DLD1 (cell line): ENCODE data around the gene CD200R1L.

ENCODE experiments used
- in situ Hi-C: cut with HindIII; loops from 2 replicates; pipeline ENCODE4 v1.10.0; 2017; ENCODE audit warnings: low sequenced_read_pairs

Gene CD200R1L

DNA sequence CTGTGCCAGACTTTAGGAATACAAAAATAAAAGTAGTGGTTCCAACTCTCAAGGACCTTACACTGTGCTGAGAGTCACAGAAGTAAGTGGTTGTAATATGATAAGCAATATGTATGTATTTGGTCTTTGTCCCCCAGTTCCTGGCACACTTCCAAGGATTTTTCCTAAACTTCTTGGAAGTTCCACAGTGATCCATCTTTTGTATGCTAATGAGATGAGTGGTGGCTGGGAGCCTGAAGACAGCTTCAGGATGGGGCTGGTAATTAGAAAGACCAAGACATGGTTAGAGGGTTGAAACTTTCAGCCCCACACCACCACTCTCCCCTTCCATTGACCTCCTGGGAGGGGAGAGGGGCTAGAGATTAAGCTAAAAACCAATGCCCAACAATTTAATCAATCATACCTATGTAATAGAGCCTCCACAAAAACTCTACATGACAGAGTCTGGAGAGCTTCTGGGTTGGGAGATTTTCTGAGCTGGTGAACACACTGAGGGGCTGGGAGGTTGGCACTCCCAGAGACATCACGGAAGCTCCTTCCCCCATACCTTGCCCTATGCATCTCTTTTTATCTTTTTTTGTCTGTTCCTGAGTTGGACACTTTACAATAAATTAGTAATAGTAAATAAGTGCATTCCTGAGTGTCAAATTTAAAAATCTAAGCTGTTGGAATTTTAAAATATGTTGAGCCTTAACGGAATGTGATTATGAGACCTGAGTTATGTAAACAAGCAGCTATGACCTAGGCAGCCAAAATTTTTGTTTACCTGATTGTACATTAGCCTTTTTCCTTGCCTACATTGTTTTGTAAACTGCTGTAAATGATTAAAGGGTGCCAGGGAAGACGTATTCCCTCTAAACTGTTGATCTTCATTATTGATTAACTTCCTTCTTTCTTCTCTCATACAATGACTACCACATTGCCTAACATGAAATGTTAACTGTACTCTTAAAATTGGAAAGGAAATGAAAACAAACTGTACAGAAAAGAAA lies 24.3 kb downstream of the CD200R1L start:
- in situ Hi-C loops = no loop called here

DNA sequence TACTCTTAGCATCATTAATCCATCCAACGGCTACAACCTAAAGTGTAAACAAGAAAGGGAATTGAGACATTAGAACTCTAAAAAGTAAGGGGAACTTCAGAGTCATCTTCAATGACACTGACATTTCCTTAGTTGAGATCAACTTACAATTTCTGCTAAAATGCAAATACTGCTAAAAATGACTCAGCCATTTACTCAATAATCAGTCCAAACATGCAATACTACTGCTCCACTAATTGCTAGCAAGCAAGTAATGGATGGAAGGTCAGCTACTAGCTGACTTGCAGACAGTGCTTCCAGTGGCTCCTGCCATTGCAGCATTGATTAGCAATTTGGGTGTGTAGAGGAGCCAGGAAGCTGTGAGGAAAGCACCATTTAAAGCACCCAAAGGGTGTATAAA lies 28.4 kb downstream of the CD200R1L start:
- in situ Hi-C loops = no loop called here

DNA sequence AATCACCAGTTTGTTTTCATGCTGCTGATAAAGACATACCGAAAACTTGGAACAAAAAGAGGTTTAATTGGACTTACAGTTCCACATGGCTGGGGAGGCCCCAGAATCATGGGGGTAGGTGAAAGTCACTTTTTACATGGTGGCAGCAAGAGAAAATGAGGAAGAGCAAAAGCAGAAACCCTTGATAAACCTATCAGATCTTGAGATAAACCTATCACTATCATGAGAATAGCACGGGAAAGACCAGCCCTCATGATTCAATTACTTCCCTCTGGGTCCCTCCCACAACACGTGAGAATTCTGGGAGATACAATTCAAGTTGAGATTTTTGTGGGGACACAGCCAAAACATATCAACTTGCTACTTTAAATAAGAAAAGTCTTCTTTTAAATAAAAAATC lies 28.9 kb downstream of the CD200R1L start:
- in situ Hi-C loops = no loop called here

DNA sequence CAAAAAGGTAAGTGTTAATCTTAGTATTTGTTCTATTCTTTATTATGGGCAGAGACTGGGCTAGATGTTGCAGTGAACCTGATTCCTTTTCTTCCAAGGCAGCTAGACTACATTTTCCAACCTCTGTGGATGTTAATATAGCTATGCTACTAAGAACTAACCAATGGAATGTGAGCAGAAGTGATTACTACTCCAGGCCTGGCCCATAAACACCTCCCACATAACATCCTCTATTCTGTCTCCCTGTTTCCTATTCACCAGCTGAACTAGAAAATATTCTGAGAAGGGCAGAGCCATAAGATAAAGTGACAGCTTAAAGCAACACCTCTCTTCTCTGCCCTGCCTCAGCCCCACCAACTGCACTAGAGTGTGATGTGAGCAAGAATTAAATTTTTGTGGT lies 29.4 kb downstream of the CD200R1L start:
- in situ Hi-C loops = no loop called here

DNA sequence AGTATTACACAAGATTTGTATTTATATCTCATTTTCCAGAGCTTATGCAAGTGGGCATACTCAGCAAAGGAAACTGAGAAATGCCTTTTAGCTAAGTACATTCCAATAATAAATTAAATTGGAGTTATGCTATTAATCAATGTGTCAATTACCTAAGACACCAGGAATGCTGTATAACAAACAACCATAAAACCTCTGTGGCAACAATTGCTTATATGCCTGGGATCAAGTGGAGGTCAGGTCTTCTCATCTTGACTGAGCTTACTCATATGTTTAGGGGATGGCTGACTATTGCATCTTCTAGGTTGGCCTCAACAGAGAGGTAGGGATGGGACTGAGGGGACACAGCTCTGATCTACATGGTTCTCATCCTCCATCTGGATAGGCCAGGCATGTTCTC lies 30.7 kb downstream of the CD200R1L start:
- in situ Hi-C loops = no loop called here

DNA sequence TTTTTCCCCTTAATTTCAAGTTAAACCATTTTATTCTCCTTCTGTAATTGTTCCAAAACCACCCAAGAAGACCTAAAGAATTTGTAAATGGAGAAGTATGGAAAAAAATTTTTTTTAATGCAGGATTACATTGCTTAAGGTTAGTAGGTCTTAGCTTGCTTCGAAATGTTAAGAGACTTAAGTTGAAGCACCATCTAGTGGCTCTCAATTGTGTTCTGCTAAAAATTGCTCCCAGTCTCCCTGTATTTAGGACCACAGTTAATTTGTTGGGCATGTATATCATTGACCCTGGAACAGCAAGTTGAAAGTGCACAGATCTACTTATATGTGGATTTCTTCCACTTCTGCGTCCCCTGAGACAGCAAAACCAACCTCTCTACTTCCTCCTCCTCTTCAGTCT lies 32.4 kb downstream of the CD200R1L start:
- in situ Hi-C loops = no loop called here

DNA sequence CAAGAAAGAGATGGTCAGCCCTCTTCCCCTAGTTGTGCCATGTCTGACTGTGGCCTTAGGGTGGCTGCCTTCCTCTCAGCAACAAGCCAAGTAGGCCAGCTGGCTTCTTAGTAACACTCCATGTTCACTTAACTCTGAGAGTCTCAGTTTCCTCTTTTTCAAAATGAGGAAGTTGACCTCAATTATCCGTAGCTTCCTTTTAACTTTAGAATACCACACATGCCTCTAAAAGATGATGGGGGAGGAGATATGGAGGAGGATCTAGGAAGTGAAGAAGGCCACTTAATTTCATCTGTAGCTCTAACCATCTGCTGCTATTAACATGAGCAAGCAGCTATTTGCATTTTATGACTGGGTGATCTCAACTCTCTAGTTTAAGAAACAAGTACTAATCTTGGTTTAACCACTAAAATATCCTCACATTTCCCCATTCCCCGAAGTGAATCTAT lies 32.9 kb downstream of the CD200R1L start:
- in situ Hi-C loops = no loop called here

DNA sequence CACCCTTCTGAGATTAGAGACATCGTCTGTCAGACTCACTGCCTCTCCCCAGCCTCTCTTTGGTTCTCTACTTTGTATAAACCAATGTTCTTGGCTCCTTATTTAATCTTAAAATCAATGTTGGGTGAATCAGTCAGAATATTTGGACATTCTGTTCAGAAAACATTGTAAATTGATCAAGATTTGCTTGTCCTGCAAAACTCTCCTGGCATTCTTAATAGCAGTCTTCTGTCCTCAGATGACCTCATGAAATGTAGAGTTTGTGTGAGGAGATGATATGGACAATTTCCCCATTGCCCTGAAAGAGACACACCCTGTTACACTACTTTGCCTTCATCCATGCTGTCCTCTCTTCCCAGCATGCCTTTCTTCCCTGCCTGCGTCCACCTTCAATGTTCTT lies 33.6 kb downstream of the CD200R1L start:
- in situ Hi-C loops = no loop called here

DNA sequence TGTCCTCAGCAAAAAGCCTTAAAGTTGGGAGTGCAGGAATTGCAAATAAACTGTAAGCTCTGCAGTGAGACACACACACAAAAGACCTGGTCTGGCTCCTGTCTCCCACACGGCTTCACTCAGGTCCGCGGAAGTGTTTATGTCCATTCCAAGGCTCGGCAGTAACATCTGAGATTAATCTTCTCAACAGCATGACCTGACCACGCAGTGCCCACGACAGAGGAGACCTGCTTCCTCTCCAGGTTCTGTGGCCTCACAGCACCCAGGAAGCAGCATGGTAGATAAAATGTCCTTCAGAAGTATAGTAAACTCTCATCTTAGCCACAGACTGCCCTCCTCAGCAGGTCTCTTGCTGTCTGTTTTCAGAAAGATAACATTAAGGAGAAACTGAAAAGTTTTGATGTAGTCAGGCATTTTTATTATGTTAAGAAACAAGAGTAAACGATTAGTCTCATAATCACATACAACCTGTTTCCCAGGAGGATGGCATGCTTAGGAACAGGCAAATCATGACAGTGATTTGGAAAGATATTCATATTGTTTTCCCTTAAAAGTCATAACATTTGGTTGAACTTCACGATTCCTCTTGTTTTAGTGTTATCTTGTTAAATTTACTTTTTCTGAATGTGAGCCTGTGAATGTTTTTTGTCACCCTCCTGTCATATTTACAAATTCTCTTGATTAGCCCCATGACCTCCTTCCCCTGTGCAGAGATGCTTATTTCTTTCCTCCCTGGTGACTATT lies 34.6 kb downstream of the CD200R1L start:
- in situ Hi-C loops = no loop called here

DNA sequence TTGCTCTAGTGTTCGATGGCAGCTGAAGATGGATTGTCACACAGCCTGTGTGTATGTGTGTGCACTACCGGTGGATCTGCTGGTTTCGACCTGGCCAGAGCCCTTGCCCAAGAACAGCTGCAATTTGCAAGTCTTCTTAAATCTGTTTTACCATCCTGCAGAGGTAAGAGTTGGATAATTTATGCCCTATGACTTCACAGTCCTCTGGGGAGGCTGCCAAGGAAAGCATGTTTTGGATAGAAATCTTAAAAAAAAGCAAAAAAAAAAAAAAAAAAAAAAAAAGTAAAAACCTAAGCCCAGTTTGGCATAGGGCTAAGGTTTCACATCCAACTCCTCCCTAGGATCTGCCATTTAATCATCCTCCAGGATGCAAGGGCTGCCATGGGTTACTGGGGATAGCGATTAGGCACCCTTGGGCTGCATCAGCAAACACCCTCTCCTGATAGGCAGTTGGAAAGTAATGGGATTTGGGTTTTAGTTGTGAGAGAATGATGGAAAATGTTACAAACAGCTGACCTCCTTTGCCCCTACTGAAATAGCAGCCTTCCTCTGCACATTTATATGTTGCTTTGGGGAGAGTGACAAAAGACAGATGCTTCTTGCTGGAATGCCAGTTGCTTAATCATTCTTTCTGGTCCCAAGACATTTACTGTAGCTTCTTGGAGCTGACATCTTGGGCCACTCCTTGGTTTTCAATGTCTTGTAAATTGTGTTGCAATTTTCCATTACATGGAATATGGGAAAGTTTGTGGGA lies 35.4 kb downstream of the CD200R1L start:
- in situ Hi-C loops = no loop called here

DNA sequence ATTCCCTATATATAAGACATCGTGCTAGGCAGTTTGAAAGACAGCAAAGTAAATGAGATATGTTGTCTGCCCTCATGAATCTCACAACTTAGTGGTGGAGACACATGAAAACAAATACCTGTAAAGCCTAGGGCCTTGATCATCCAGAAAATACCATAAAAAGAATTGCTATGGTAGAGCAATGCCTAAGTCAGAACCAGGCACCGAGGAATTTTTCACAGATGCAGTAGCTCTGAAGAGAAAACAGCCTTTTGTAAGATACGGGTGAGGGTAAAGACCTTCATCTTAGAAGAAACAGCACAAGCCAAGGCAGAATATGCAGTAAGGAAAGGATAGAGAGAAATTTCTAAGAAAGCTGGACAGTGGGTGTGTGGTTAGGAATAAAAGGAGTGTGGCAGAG lies 36.1 kb downstream of the CD200R1L start:
- in situ Hi-C loops = no loop called here

DNA sequence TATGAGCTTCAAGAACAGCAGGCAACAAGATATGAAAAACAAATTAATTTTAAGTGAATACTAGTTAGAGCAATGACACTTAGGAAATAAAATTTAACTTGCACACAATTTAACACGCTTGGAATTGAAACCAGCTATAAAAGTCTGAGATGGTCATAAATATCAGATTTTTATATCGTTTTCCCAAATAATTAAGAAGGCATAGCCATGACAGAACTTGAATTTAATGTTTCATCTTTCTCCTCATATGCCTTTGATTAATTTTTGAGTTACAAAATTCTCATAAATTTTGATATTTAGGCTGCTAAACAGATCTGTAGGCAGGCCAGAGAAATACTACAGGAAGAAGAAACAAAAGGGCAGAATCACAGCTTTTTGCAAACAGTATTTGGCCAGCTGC lies 38.5 kb downstream of the CD200R1L start:
- in situ Hi-C loops = no loop called here

DNA sequence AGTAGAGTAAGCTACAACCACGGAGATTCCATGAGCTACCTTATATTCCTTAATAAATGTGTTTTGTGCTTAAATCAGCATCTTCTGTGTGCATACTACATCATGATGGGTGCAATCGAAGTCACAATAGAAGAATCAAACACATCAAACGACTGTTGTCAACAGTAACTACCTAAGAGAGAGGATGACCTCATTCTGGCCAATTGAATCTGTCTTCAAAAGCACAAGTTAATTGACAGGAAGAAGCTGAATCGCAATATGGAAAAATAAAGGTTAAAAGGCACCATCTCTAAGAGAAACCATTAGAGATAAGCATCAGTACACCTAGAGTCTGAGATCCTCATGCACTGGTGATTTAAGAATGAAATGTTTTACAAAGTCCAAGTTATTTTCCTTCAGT lies 39.0 kb downstream of the CD200R1L start:
- in situ Hi-C loops = no loop called here

DNA sequence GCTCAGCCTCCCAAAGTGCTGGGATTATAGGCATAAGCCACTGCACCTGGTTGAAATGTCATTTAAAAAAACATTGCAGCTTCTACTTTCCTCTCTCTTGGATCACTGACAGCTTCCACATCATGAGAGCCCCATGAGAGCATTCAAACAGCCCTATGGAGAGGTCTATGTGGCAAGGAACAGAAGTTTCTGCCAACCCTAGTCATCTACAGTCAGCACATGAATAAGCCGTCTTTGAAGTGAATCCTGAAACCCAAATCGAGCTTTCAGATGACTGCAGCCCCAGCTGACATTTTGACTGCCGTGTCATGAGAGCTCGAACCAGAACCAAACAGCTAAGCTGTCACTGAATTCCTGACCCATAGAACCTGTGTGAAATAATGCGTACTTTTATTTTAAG lies 39.8 kb downstream of the CD200R1L start:
- in situ Hi-C loops = no loop called here

DNA sequence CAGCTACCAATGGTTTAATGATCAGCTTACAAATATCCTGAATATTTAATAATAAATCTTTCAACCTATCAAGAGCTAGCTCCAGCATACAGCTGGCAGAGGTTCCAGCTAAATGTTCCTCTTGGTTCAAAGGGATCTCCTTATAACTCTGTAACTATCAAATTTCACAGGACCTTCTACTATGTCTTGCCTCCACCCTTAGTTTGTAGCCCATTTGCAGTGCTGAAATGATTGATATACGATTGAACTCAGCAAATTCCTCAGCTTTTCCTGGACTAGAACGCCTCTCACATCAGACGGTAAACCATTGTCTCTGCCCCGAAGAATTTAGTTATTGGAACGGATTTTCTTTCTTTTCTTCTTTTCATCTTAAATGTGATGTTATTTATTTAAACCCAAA lies 41.5 kb downstream of the CD200R1L start:
- in situ Hi-C loops = no loop called here

DNA sequence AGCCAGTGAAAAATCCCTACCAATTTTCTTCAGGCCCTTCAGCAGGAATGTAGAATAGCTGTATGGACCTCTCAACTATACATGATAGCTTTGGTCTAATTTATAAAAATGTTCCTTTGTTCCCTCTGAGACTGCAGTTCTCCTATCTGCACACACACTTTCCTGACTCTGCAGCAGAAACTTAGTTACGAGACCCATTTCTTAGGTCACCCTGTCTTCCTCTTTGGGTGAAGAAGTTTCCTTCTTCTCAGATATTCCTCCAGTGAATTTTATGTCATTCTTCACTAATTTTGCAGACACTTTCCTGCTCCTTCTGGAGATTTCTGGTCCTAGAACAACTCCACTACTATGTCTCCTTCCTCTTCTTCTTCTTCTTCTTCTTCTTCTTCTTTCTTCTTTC lies 42.6 kb downstream of the CD200R1L start:
- in situ Hi-C loops = no loop called here

DNA sequence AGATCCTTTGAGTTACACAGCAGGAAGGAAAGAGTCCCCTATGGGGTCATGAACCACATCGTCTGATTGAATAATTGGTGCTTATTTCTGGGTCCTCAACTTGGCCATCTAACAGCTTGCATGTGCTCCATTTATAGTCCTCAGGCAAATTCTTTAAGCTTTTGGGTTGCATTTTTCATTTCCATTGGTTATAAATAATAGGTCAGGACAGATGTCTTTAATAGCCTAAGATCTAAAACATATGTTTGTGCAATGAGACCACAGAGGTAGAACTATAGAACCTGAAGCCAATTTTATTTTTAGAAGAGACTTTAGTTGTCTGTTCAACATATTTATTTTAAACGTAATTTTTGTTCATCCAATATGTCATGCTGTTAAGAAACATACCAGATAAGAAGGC lies 43.2 kb downstream of the CD200R1L start:
- in situ Hi-C loops = no loop called here

DNA sequence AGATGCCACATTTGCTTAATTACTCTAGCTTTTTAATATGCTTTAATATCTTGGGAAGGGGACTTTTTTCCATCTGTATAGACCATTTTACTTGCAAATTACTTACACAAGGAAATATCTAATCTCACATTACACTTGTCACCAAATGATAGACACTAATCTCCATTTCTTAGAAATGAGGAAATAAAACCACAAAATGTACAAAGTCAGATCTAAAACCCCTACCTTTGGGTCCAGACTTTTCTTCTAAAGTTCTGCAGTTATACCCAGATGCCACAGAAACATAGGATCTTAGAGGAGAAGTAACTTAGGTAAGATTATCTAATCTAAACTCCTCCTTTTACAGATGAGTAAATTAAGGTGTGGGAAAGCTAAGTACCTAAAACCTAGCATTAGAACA lies 44.3 kb downstream of the CD200R1L start:
- in situ Hi-C loops = no loop called here

DNA sequence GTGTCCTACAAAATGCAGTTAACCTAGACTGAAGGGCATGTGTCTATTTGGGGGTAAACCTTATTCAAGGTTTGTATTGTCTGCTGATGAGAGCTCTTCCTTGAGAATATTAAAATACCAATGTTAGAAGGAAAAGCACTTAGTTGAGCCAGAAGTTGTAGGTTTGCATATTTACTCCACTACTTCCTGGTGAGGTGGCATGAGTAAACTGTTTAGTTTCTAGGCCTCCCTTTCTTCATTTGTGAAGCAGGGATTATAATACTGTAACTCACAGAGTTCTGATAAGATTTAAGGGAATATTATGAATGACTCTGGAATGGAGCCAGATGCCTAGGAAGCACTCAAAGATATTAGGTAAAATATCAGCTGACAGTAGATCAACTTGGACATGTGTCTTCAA lies 46.7 kb downstream of the CD200R1L start:
- in situ Hi-C loops = no loop called here

DNA sequence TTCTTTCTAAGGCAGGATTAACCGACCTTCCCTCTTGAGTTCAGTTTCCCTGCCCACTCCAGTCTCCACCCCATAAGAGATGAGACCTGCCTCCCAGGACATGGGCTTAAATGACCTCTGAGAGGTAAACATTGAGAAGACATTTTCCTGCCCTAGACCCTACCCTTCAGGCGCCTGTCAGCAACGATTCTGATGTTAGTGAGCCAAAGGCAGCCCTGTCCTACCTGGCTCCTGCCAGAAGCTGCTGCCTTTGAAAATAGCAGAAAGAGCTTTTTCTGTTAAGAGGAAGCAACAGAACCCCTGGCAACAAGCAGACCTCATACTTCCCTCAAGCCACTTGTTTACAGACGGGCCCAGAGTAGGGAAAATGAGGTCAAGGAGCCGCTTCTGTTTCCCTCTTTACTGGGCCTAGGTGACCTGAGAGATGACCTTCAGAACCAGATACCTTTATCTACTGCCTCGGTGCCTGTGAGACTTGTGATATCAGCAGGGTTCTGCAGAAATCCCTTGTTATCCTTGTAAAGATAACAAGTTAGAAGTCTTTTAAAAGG lies 52.0 kb downstream of the CD200R1L start:
- in situ Hi-C loops = no loop called here
